Fibroblast of lung (primary cell): ENCODE measurements around the gene ATOSB. TPM values are rescaled to one million over a fixed set of nuclear protein-coding genes. Genes with fewer than 3 reads are reported as not detected.

Experiments used
- DNase-seq, 2 donors: peaks; one replicate each; pipeline versions ENCODE4 v3.0.0 to v3.0.0-alpha.2; 2010; ENCODE audit warnings: low read depth in 2 of 2
- H2AFZ ChIP-seq: 2 replicates; pipeline ENCODE4 v1.5.1; 2012; ENCODE audit warnings: low read length, control low read depth, inconsistent platforms
- H3K27ac ChIP-seq: 2 replicates; pipeline ENCODE4 v1.5.1; 2011; ENCODE audit warnings: low read length, control low read depth; ENCODE audit not compliant: insufficient read depth
- H3K27me3 ChIP-seq: 2 replicates; pipeline ENCODE4 v1.5.1; 2011; ENCODE audit warnings: mild to moderate bottlenecking, low read length; ENCODE audit not compliant: control insufficient read depth, insufficient read depth
- H3K36me3 ChIP-seq: 2 replicates; pipeline ENCODE4 v1.5.1; 2011; ENCODE audit warnings: low read length; ENCODE audit not compliant: control insufficient read depth, insufficient read depth
- H3K4me1 ChIP-seq: 2 replicates; pipeline ENCODE4 v1.5.1; 2011; ENCODE audit warnings: low read length; ENCODE audit not compliant: control insufficient read depth, insufficient read depth; ENCODE audit errors: extremely low read depth
- H3K4me2 ChIP-seq: 2 replicates; pipeline ENCODE4 v1.5.1; 2011; ENCODE audit warnings: low read length, control low read depth; ENCODE audit not compliant: insufficient read depth; ENCODE audit errors: extremely low read depth
- H3K4me3 ChIP-seq, 4 experiments: fragments of 200-600 bp in 1 of 4; sonication (generic) in 1 of 4; replicated peaks in 1 of 4; 2 replicates each; pipeline ENCODE4 v1.5.1; 2011 to 2016; ENCODE audit warnings: low read length in 4 of 4, low read depth in 3 of 4, mild to moderate bottlenecking in 3 of 4, control low read depth in 2 of 4, inconsistent platforms in 1 of 4, mixed read lengths in 1 of 4; ENCODE audit not compliant: insufficient read depth in 1 of 4; ENCODE audit errors: control extremely low read depth in 1 of 4
- H3K79me2 ChIP-seq: 2 replicates; pipeline ENCODE4 v1.5.1; 2012; ENCODE audit warnings: mild to moderate bottlenecking, low read length, inconsistent platforms; ENCODE audit not compliant: control insufficient read depth, insufficient read depth
- H3K9ac ChIP-seq: 2 replicates; pipeline ENCODE4 v1.5.1; 2011; ENCODE audit warnings: mild to moderate bottlenecking, low read length, control low read depth; ENCODE audit not compliant: insufficient read depth
- H3K9me3 ChIP-seq: 2 replicates; pipeline ENCODE4 v1.5.1; 2012; ENCODE audit warnings: low read depth, low read length; ENCODE audit not compliant: control insufficient read depth, insufficient read depth
- H4K20me1 ChIP-seq: 2 replicates; pipeline ENCODE4 v1.5.1; 2011; ENCODE audit warnings: low read length; ENCODE audit not compliant: control insufficient read depth, insufficient read depth; ENCODE audit errors: extremely low read depth
- CTCF ChIP-seq, 2 donors: IDR thresholded peaks in 1 of 2; conservative IDR thresholded peaks in 1 of 2; 1 replicate in 1 of 2; 2 replicates in 1 of 2; pipeline ENCODE4 v1.5.1; 2011 to 2012; ENCODE audit warnings: low read length in 2 of 2, control low read depth in 1 of 2, inconsistent platforms in 1 of 2, low read depth in 1 of 2, mild to moderate bottlenecking in 1 of 2
- EZH2 ChIP-seq: IDR thresholded peaks from 2 replicates; pipeline ENCODE4 v1.5.1; 2012; ENCODE audit warnings: low read length, control low read depth, mild to moderate bottlenecking; ENCODE audit errors: missing control alignments
- polyA plus RNA-seq, 2 donors: library from polyadenylated mRNA; depleted of rRNA in 1 of 2; stranded (reverse) in 1 of 2; unstranded in 1 of 2; fragments of >200 nt; gene quantifications; 2 replicates each; pipeline ENCODE4 v1.2.1, GENCODE V29; 2011 to 2012; ENCODE audit warnings: missing spikeins in 1 of 2
- total RNA-seq: library from RNA; depleted of rRNA; stranded (reverse); fragments of >200 nt; gene quantifications from 2 replicates; pipeline ENCODE4 v1.2.1, GENCODE V29; 2014

Gene ATOSB
- total and polyA plus RNA-seq, 2 donors (not counting 1 experiment from before 2014, with no cell fraction given) = 18.2 to 24.5 TPM

DNA sequence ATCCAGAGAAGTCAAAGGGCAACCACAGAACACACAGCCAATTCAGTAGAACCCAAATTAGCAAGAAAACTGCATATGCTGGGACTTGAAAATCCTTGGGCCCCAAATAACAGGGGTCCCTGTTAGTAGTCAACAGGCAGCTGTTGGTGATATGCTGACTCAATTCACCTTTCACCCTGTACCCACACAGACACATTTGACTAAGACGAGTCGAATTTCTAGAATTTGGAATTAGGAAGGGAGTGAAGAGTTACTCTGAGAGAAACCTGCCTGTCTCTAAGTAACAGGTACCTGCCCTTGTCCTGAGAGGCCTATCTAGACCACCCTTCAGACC lies 42.4 kb downstream of the ATOSB start:
- Histone ChIP-seq H3K36me3 (peaks cover 6% of the 10 kb centered on the region), H4K20me1 (peaks cover 16% of the 10 kb centered on the region), H3K79me2 (peaks cover 50% of the 10 kb centered on the region), H3K4me1 (peaks cover 2% of the 10 kb centered on the region), H3K9me3 (no peaks in the 10 kb centered on the region), H3K9ac (no peak overlapping the region), H3K27ac (peak overlapping the region; percentile 99), H3K4me2 (peak overlapping the region; percentile 34), H2AFZ (no peak overlapping the region), H3K27me3 (no peaks in the 10 kb centered on the region), H3K4me3 (peak overlapping the region in 1 of 4 experiments; percentile 31)
- no peak for TF ChIP-seq EZH2
- peak in 1 of 2 donors; percentile 17 for DNase-seq

DNA sequence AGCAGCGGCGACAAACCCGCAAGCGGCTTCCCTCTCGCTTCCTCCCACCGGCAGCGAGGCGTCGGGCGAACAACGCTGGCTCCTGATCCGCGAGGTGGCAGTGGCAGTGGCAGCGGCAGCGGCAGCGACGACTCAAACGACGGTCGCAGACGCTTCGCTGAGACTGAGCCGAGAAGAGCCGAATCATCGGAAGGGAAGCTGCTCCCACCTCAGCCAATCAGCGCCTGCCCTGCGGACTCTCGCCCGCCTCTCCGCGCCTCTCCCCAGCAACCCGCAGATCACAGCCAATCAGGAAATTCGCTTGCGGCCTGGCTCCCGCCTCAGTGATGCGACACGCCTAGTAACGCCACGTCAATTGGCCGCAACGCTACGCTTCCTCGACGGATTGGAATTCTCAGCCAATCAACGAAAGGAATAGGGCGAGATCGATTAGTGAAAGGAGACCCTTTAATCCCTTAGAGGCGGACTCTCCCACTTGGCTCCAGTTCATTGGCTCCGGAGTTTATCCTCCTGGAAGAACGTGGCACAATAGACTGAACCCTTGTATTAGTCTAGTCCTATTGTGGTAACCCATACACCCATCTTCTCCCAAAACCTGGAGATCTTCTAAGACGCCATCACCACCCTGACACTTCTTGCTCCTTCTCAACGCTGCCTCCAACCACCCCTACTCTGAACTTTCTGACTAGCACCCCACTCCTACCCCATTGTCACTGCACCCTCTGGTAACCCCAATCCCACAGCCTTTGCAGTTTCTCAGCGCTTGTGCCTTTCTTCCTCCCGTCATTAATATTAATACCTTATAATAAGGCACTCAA lies 43.0 kb downstream of the ATOSB start, which contains the start of gene VCP:
VCP (minus strand) TSS at position 165 of the 818 bp plus-strand sequence. CDS start 272 bp downstream, outside the sequence.
- peaks cover 7% of the 10 kb centered on the region for H3K36me3 ChIP-seq
- no peak within 1 kb of the TSS for H2AFZ ChIP-seq
- peak within 1 kb of the TSS; percentile 100 for H3K4me2 ChIP-seq
- DNase-seq = peak; percentile 99
- H3K27me3 ChIP-seq = no peaks in the 10 kb centered on the region
- H3K9ac ChIP-seq = peak within 1 kb of the TSS; percentile 100
- peaks cover 50% of the 10 kb centered on the region for H3K79me2 ChIP-seq
- H3K4me1 ChIP-seq = no peaks in the 10 kb centered on the region
- peaks cover 17% of the 10 kb centered on the region for H4K20me1 ChIP-seq
- H3K4me3 ChIP-seq = peak within 1 kb of the TSS; percentile 80 to 95 (median 81)
- TF ChIP-seq CTCF (conservative IDR thresholded peaks at IDR 0.05 in 1 of 2, IDR thresholded peaks at IDR 0.05 in 1 of 2; ENCODE audit: low read depth in 1 of 2, low read length in 2 of 2) (no peak), EZH2 (no peak)
- no peaks in the 10 kb centered on the region for H3K9me3 ChIP-seq
- H3K27ac ChIP-seq = peak within 1 kb of the TSS; percentile 99

DNA sequence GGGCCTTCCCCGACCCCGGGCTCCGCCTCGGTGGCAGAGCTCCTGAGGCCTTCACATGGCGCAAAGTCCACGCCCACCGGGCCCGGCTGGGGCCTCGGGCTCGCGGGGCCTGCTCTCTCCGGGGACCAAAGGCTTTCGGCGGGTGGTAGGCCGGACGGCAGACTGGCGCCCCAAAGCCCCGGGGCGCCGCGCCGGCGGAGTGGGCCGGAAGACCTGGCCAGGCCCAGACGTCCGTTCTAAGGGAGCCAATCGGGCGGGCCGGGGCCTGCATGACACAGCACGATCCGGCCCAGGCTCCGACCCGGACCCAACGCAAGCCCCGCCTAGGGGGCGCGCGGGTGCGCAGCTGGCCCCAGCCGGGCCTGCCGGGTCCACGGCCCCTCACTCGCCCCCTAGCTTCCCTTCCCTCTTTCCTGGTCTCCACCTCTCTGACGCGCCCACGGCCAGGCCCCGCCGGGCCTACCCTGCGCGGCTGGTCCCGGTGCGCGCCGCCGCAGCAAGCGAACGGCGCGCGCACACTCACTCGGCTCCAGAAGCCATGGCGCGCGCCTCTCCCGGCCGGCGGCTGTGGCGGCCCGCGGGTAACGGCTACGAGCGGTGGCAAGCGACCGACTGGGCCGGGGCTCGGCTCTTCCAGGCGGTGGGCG lies 43.7 kb downstream of the ATOSB start:
- Histone ChIP-seq H3K9me3 (no peaks in the 10 kb centered on the region), H3K4me3 (peak overlapping the region; percentile 80 to 95 (median 81)), H3K36me3 (peaks cover 8% of the 10 kb centered on the region), H3K79me2 (peaks cover 51% of the 10 kb centered on the region), H2AFZ (no peak overlapping the region), H3K27ac (peak overlapping the region; percentile 99), H4K20me1 (peaks cover 18% of the 10 kb centered on the region), H3K9ac (peak overlapping the region; percentile 100), H3K27me3 (no peaks in the 10 kb centered on the region), H3K4me1 (no peaks in the 10 kb centered on the region), H3K4me2 (peak overlapping the region; percentile 100)
- TF ChIP-seq CTCF (conservative IDR thresholded peaks at IDR 0.05 in 1 of 2, IDR thresholded peaks at IDR 0.05 in 1 of 2; ENCODE audit: low read depth in 1 of 2, low read length in 2 of 2) (peak; percentile 21 to 41), EZH2 (no peak)
- DNase-seq = peak; percentile 86 to 88
